GM10847 (cell line): Measurements from ENCODE around the gene NEK8.

Source experiments
- POLR2A ChIP-seq: IDR thresholded peaks from 2 replicates; pipeline ENCODE4 v1.6.1; 2011; ENCODE audit not compliant: insufficient read length; ENCODE audit errors: extremely low read depth

The NEK8 gene

DNA sequence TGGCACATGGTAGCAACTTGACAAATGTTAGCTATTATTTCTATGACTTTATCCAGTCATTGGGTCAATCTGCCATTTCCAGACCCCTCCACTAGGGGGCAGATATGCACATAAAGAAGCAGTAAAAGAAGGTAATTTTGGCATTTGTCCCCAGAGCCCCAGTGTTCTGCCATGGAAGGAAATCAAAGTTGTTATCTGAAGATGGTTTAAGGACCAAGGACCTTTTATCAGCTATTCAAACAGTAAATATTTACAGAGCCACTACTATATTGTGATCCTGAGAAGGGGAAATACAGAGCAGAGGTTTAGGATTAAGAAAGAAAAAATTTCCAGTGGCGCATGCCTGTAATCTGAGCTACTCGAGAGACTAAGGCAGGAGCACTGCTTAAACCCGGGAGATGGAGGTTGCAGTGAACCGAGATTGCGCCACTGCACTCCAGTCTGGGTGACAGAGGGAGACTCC lies 35.2 kb downstream of the NEK8 start:
- TF ChIP-seq POLR2A: no peak

DNA sequence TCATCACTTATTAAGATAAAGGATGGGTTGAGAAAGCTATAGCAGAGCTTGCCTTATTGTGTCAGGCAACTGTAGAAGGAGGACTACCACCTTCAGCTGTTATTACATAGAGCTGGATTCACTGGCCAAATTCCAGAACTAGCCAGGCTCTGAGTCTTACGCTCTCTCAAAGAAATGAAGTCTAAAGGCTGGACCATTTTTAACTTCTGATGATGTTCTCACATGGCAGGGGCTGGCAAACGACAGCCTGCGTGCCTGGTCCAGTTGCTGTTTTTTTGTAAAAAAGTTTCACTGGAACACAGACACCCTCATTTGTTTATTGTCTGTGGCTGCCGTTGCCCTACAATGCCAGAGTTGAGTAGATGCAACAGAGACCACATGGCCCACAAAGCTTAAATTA lies 36.5 kb downstream of the NEK8 start:
- no peak for TF ChIP-seq POLR2A

DNA sequence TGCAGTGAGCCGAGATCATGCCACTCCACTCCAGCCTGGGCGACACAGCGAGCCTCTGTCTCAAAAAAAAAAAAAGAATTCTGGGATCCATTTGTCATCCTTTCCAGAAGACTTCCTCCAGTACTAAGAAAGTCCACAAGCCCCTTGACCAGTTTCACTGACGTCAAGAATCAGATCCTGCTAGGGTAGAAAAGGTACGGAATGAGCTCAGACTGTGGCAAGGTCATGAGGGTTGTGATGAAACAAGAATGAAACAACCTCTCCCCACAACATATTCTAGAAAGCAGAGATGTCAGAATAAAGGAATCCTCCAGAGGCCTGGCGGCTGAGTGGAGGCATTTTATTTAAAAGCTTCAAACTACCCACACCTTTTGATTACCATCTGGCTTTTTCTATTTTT lies 45.1 kb downstream of the NEK8 start:
- TF ChIP-seq POLR2A: no peak

DNA sequence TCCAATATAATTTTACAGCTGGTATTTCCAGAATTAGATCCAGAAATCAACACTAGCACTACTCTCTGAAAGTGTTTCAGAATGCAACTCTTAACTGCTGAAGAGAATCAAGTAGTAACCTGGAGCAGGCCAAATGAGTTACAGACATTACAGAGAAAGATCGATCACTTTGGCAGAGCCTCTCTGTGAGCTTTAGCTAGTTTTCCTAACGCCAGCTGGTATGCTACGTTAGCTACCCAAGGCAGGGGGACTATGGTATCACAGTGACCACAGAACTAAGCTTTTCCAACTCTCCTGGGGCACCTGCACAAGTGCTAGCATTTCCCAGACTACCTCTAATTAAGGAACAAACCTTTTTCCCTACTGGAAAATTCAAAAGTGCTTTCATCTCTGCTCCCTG lies 45.6 kb downstream of the NEK8 start:
- no peak for TF ChIP-seq POLR2A

DNA sequence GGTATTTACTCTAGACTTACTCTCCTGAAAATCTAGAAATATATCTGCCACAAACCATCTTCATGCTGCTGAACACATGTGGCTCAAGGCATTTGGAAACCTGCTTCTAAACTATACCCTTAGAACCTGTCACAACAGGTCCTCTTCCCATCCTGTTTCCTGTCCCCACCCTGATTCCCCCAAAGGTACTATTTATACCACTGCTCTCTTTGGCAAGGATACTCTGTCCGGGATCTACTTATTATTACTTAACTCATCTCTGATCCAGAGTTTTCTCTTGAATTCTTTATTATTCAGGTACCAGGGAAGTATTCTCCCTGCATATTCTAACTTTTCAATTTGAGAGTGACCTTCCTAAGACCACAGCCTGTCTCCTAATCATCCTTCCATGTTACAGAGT lies 48.6 kb downstream of the NEK8 start:
- no peak for TF ChIP-seq POLR2A

DNA sequence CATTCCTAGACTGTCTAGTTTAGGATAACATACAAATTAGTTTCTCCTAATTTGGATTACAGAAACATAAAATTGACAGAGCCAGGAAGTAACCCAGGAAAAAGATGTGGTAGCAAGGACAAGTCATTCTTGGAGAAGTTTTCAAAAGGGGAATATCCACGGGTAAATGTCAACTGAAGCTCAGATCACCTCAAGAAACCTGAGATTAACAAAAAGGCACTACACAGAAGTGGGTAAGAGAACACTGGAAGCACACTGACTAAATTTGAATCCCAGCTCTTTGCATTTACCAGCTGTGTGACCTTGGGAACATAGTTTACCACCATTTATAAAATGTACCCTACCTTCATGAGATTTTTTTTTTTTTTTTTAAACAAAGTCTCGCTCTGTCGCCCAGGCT lies 54.6 kb downstream of the NEK8 start:
- no peak for TF ChIP-seq POLR2A

DNA sequence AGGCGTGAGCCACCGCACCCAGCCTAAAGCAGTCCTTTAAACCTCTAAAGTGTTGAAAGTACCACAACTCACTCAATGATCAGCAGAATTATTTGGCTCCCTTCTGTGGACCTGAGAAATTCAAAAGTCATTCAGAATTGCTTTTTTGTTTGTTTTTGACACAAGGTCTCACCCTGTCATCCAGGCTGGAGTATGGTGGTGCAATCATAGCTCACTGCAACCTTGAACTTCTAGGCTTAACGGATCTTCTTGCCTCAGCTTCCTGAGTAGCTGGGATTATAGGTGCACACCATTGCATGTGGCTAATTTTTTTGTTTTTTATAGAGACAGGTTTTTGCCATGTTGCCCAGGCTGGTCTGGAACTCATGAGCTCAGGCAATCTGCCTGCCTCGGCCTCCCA lies 59.5 kb downstream of the NEK8 start:
- TF ChIP-seq POLR2A: no peak
